AML-193 (cell line): ENCODE results near the gene ANKS1B.
A peak's percentile ranks its signal among the peaks of the same experiment; 100 is the strongest.

Experiments
- DNase-seq, 2 experiments: peaks; one replicate each; lab custom pipeline; 2025; lab: John Stamatoyannopoulos, UW

Gene ANKS1B

DNA sequence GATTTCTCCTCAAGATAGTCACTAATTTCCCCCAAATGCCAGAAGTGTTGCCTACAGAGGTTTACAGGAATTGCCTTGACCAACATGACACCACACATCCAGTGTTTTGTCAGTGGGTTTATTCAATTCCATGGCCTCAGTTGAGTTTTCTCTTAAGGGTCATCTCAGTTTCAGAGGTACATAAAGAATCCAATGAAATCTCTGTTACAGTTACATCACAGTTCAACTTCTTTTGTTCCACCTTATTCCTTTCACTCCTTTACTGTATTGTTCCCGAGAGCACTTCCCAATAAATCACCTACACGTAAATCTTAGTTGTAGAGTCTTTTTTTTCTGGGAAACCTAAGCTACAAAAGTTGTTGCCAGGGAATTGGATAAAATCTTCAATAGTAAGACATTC is 410.8 kb downstream of the ANKS1B start:
- DNase-seq, result no peak

DNA sequence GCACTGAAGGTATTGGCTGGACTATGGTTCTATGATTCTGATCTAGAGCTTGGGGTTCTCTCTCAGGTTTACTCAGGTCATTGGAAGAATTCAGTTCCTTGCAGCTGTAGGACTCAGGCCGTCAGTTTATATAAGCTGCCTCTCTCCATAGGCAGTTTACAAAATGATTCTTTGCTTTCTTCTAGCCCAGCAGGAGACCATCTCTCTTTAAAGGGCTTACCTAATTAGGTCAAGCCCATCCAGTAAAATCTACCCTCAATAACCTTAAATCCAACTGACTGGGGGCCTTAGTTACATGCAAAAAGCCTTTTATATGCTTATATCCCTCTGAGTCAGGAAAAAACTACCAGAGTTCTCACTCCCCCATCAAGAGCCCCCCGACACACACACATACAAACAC is 417.7 kb downstream of the ANKS1B start:
- DNase-seq, result no peak

DNA sequence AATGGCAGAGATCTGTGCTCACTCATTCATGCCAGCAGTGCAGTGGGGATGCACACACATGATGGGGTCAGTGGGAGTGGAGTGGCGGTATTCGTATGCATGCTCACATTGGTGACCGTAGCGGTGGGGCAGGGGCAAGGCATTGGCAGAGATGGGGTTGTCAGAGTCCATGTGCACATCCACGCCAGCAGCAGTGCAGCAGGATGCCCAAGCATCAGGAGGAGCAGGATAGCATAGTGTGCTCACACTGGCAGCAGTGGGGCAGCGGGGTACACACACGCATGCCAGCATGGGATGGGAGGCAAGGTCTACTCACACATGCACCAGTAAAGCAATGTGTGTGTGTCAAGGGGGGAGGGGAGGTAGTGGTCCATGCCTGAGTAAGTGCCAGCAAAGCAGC is 426.6 kb downstream of the ANKS1B start:
- DNase-seq, result no peak

DNA sequence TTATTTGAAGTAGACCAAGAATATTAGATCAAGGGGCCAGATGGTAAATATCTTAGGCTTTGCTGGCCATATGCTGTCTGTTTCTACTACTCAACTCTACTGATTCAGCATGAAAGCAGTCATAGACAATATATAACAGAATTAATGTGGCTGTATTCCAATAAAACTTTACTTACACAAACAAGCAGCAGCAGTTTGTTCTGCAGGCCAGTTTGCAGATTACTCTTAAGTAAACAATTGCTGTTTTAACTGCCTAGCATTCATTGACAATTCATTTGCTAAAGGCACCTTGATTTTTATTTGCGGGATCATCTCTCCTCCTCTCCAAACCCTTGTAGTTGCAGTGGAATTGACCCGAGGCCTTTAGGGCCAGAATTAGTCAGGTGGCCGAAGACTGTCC is 431.3 kb downstream of the ANKS1B start:
- no peak for DNase-seq

DNA sequence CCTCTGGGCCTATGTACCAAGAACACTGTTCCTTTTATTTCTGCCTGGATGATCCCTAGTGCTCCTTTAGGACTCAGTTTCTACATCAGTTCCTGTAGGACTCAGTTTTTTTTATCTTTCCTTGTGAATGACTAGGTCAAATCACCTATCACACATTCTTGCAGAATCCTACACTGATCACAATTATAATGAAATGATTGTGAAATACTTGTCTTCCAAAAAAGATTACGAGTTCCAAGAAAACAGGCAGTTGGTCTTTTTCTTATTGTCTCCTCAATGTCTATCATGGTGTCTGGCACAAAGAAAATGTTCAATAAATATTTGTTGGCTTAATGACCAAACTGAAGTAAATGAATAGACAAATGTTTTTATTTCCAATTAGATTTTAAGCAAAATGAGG is 432.7 kb downstream of the ANKS1B start:
- no peak for DNase-seq

DNA sequence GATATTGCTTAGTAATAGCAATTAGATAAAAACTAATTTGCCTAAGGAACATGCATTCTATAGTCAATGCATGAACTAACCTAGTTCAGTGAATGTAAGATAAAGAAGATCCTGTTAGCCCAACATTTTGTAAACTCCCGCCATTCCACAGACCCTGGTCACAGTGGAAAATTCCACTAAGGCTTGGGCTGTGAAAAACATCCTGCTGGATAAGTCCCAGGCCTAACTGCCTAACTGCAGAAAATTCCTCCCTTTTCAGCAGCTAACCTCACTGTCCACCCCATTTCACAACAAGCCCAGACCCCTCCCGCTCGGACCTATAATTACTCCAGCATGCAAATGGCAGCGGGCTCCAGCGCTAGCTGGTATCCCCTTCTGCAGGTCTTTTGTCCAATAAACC is 435.1 kb downstream of the ANKS1B start:
- DNase-seq, result no peak

DNA sequence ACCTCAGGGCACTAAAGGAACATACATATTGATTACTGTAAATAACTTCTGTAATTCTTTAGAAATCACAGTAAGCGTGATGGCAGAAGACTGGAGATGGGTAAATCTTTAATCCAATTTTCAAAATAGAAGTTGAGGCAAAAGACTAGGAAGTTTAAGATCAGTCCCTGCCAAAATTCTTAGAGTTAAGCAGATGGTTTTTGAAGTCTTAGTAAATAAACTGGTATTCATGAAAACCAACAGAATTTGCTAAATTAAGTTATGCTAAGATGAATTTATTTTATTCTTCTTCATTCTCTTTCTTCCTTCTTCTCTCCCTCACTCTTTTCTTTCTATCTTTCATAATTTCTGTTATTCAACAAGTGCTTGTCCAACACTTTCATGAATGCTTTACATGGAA is 435.5 kb downstream of the ANKS1B start:
- DNase-seq, result no peak

DNA sequence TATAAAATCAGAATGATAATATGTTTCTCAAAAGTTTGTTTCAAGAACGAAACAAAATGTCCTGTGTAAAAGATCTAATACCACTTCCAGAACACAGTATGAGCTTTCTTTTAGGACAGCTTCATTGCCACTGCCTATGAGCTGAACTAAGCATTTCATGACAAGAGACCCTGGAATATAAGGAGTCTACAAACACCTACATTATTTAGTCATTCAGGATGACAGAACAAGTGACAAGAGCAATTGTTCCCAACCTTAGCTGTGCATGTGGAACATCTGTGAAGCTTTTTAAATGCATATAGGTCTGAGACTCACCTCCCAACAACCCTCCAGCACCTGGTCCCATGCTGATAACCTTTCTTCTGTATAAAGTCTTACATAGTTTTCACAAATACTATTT is 440.3 kb downstream of the ANKS1B start:
- DNase-seq, result no peak

DNA sequence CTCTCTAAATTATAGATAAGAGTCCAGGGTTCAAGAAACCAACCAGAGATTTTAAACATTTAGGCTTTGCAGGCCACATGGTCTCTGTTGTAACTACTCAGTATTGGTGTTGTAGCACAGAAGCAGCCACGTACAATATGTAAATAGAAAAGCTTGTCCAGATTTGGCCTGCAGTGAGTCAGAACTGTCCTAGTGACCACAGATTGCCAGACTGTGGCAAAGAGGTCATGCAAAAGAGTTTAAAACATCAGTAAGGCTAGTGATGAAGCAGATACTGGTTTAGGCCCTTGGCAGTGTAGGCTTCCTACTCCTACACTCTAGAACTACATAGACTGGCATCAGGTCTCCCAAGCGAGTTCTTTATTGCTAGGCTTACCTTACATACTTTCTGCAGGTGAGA is 454.8 kb downstream of the ANKS1B start:
- no peak for DNase-seq

DNA sequence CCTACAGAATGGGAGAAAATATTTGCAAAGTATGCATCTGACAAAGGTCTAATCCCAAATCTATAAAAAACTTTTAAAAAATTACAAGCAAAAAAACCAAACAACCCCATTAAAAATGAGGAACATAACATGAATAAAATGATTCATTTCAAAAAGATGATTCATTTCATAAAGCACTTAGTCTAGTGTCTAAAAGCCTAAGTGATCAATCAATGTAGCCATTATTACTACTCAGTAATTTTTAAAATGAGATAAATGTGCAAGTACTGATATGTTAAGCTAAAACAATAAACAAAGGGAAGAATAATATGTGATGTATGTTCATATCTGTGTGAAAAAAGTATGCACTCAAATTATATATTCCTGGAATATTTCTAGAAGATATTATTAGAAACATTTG is 456.3 kb downstream of the ANKS1B start:
- DNase-seq, result no peak

DNA sequence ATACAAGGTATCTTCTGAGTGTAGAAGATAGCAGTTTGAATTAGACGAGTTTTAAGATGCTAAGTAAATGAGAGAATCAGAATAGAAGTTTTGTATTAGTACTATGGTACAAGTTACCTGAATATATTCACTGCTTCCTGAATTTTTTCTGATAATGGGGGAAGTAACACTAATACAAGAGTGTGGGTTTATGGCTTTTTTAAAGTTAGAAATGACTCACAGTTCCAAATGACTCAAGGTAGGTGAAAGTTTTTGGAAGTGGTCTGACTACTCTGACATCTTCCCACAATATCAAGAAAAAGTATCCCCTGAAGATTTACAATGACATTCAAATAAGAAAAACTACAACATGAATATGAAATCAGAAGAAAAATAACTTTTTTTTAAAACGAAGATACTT is 460.9 kb downstream of the ANKS1B start:
- DNase-seq, result no peak

DNA sequence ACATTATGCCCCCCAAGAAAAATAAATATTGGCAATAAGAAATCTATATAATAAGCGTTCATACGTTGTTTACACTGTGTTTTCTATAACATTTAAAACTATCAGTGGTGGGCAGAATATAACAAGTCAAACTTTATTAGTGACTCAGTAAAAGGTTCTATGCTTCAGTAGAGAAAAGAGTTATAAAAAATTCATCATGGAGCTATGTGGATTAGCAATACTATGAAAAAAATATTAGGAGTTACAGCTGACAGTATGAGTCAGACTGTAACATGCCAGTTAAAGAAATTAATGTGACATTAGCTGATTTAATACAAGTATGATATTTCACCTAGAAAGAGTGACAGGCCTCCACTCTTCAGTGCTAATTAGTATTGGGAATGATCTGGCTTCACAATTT is 462.3 kb downstream of the ANKS1B start:
- DNase-seq, result no peak

DNA sequence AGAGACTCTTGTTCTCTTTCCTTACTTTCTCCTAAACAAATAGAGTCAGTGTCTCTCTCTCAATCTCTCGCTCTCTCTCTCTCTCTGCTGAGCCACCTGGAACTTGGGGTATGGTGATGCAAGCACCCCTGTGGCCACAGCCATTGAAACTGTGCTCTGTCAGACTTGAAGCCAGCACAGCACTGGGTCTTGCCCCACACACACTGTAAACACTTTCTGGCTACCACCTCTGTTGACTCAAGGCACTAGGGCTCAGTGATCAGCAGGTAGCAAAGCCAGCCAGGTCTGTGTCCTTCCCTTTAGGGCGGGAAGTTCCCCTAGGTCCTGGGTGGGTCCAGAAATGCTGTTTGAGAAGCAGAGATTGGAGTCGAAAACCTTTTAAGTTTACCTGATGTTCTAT is 463.1 kb downstream of the ANKS1B start:
- no peak for DNase-seq

DNA sequence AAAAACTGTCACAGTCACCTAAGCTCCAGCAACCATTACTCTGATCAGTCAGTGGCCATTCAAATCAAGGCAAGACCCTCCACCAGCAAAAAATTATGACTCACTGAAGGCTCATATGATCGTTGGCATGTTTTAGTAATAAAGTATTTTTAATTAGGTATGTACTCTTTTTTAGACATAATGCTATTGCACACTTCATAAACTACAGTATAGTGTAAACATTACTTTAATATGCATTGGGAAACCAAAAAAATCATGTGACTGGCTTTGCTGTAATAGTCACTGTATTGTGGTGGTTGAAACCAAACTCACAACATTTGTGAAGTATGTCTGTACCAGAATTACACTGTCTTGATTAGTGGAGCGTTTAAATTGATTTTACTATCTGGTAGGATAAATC is 471.7 kb downstream of the ANKS1B start:
- no peak for DNase-seq

DNA sequence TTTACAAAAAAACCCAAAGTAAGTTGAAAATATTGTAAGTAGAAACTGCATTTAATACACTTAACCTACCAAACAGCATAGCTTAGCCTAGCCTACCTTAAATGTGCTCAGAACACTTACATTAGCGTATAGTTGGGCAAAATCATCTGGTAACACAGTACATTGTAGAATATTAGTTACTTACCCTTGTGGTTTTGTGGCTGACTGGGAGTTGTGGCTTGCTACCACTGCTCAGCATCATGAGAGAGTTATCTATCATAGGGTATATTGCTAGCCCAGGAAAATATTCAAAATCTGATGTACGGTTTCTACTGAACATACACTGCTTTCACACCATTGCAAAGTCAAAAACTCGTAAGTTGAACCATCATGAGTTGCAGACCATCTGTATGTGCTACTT is 478.9 kb downstream of the ANKS1B start:
- no peak for DNase-seq

DNA sequence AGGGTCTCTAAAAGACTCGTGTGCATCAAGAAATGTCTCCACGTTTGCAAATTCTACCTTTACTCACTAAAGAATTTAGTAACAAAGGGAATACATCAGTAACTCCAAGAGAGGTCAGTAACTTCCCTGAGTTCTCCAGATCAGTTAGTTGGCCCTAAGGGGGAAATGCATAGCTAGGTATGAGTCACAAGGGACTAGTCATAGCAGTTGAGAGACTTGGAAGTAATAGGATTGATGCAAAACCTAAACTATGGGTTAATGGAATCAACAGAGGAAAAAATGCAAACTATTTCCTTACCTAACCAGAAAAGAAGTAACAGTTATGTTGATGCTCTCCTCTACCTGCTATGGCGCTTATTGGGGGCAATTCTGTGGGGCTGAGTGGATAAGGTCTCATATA is 486.0 kb downstream of the ANKS1B start:
- no peak for DNase-seq

DNA sequence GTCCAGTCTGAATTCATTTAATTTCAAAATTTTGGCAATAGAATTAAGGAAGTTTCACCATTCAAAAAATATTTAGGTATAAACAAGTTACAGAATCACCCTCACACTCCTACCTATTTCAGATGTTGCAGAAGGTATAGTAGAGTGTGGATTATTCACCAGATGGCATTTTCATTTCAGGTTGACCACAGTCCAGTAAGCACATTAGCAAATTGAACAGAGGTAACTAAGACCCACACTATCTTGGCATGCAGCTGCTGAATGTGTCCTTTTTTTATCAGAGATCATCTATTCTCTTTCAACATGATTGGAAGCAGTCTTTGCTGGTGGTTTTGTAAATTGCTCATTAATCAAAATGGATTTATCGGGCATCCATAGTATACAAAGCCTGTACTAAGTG is 488.9 kb downstream of the ANKS1B start:
- no peak for DNase-seq

DNA sequence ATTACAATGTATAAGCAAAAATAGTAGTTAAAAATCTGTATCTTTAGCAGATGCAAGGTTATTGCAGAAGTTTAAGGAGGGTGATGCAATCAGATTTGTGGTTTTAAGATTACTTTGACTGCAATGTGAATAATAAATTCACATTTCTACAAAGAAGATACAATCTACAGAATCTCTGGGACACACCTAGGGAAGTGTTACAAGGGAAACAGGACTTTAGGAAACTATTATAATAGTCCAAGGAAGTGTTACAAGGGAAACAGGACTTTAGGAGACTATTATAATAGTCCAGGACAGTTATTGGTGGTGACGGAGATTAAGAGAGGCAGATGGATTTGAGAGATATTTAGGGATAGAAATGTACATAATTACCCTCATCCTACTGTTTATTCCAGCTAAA is 491.5 kb downstream of the ANKS1B start:
- peak; percentile 3 for DNase-seq

DNA sequence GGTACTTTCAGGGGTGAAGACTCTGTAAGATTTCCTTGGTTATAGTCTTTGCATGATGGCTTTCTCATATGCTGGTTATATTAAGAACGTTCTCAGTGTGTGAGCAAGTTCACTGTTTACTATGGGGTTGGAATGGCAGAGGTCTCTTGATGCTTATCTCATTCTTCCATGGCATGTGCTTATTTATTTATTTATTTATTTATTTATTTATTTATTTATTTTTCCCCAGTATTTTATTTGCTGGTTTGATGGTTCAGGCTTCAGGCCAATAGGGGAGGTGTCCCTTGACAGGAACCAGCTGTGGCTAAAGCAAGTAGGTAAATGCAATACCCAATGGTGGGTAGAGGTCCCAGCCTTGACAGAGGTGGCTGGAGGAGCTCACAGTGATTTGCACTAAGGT is 498.5 kb downstream of the ANKS1B start:
- no peak for DNase-seq

DNA sequence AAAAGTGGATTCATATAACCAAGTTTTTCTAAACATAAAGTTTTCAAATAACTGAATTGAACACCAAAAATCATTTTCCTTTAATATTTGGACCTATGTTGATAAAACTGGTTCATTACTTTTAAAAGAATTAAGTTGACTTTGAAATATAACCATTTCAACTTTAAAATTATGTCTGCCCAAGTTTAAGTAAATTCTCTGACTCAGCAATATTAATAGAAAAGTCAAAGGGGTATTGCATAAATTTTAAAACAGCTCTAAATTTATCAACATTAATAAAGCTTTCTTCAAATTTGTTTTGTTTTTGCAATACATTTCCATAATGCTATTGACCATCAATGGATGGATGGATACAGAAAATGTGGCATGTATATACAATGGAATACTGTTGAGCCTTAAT is 505.6 kb downstream of the ANKS1B start:
- DNase-seq, result no peak

DNA sequence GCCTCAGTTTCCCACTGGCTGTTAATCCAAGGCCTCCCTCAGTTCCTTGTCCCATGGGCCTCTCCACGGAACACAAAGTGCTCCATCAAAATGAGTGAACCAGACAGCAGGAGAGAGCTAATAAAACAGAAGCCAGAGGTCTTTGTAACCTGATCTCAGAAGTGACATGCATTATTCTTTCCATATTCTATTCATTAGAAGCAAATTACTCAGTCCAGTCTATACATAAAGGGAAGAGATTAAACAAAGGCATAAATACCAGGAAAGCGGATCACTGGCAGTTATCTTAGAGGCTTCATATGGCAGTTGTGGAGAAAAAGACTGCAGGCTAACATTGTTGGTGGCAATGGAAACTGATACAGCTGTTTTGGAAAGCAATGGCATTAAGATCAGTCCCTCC is 507.8 kb downstream of the ANKS1B start:
- no peak for DNase-seq

DNA sequence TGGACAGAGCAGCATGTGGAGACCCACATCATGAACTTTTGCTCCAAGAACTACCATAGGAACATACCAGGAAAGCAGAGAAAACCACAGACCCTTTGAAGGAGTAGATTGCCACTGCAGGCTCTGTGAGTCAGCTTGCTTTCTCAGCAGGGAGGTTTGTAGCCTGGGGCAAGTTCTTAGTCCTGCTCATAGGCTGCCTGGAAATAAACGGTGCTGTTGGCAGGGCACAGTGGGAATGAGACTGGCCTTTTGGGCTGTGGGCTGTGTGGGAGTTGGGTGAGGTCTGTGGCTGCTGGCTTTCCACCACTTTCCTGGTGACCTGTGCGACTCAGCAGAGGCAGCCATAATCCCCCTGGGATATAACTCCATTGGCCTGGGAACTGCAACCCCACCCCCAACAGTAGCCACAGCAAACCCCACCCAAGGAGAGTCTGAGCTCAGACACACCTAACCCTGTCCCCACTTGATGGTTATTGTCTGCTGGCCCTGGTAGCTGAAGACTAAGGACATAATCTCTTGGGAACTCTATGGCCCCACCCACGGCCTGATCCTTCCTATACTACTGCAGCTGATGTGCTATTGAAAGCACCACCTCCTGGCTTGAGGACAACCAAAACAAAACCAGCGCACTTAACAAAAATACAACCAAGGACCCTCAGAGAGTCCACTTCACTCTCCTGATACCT is 529.2 kb downstream of the ANKS1B start:
- no peak for DNase-seq

DNA sequence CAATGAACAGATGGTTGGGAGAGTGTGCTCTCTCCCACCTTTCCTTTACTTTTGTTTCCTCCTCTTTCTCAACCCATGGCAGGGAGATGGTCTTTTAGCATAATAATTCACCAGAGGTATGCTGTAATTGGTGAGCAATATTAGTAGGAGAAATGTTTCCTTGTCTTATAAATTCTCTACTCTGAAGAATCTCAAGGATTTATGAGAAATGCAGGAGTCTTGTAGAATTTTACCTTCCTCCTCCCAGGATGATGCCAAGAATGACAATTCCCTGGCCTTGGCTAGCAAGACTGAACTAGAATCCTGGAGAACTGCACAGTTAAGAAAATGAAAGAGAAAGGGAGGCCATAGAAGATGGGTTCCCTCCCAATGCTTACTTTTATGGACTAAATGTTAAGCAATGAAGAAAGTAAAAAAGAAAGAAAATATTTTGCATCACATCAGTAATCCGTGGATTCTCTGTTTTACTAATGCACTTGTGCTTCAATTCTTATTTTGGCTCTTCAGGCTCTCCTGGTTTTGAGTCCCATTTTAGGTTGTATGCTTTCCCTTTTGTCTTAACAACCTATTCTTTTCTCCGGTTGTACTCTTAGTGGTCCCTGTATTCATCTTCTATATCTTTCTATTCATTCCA is 530.1 kb downstream of the ANKS1B start:
- DNase-seq, result no peak

DNA sequence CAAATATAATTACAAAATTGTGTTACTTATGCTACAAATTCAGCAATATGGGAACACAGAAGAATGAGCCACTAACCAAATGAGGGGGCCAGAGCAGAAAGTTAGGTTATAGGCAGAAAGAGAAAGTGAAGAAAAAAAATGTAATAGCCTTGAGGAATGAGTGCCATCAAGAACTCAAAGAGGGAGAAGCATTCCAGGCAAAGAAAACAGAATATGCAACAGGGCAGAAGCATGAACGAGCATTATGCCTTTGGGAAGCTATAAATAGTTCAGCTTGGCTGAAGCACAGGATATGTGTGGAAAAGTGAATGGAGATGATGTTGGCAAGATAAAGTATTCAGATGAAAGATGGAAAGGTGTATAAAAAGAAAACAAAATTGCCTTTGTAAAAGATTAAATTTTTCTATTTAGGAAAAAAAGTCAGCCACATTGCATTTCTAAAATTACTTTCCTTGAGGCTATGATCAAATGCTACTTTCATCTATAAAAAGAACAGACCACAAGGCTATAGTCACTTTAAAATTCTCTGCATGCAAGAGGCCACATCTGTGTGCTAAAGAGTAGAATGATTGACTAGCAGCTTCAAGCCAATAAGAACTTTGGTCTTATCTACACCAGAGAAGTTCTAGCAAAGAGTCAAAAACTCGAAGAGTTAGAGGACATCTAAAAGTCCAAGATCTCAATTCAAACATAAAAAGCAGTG is 530.7 kb downstream of the ANKS1B start:
- DNase-seq, result no peak
